H1 (cell line): Measurements from ENCODE around the gene ARHGAP6. TPM values are rescaled to one million over a fixed set of nuclear protein-coding genes. Genes with fewer than 3 reads are reported as not detected.

Experiments used
- CTCF ChIA-PET: fragments of 300-600 bp; sonication (Branson Sonifier 250); formaldehyde crosslinking; loops from one replicate; lab custom pipeline; 2021; ENCODE audit not compliant: partially characterized antibody; lab: Charles Lee
- POLR2A ChIA-PET: fragments of 300-600 bp; sonication (Branson Sonifier 250); formaldehyde crosslinking; loops from one replicate; lab custom pipeline; 2021; ENCODE audit warnings: inconsistent platforms; ENCODE audit not compliant: partially characterized antibody; lab: Charles Lee
- DNase-seq, 2 experiments: peaks; one replicate each; pipeline versions ENCODE4 v3.0.0 to v3.0.0-alpha.2; 2010 to 2022; ENCODE audit warnings: low spot score in 2 of 2, low read depth in 1 of 2, mixed read lengths in 1 of 2
- FAIRE-seq: peaks from 2 replicates; lab custom pipeline; 2011; peaks lifted over from hg19 to GRCh38; lab: Jason Lieb, UNC
- H2AFZ ChIP-seq: 2 replicates; pipeline ENCODE4 v1.8.1; 2012; ENCODE audit warnings: low read length, inconsistent platforms
- H2AK5ac ChIP-seq: 2 replicates; pipeline ENCODE4 v1.6.1; 2013; ENCODE audit warnings: low read depth, low read length
- H2BK120ac ChIP-seq: replicated peaks from 2 replicates; pipeline ENCODE3; 2013; ENCODE audit warnings: low read depth, low read length, inconsistent platforms
- H2BK12ac ChIP-seq: 2 replicates; pipeline ENCODE4 v1.6.1; 2013; ENCODE audit warnings: low read depth, low read length
- H2BK15ac ChIP-seq: 2 replicates; pipeline ENCODE4 v1.6.1; 2013; ENCODE audit warnings: low read length
- H2BK20ac ChIP-seq: 2 replicates; pipeline ENCODE4 v1.6.1; 2013; ENCODE audit warnings: low read length
- H2BK5ac ChIP-seq: 2 replicates; pipeline ENCODE4 v1.6.1; 2013; ENCODE audit warnings: low read depth, low read length
- H3K14ac ChIP-seq: 2 replicates; pipeline ENCODE4 v1.6.1; 2013; ENCODE audit warnings: inconsistent platforms; ENCODE audit not compliant: insufficient read length
- H3K18ac ChIP-seq: 2 replicates; pipeline ENCODE4 v1.6.1; 2013; ENCODE audit warnings: low read length; ENCODE audit errors: extremely low read depth
- H3K23ac ChIP-seq: 2 replicates; pipeline ENCODE4 v1.6.1; 2013; ENCODE audit warnings: inconsistent platforms; ENCODE audit not compliant: insufficient read length
- H3K23me2 ChIP-seq: 2 replicates; pipeline ENCODE4 v1.6.1; 2013; ENCODE audit warnings: low read depth, low read length
- H3K27ac ChIP-seq: 2 replicates; pipeline ENCODE4 v1.6.1; 2011; ENCODE audit warnings: low read depth, low read length, inconsistent platforms
- H3K27me3 ChIP-seq, 4 experiments: replicated peaks in 1 of 4; 1 replicate in 1 of 4; 2 replicates in 3 of 4; pipeline versions ENCODE4 v1.6.1 to v1.8.1; 2011 to 2013; ENCODE audit warnings: low read length in 3 of 4, mild to moderate bottlenecking in 3 of 4, inconsistent platforms in 2 of 4, mixed read lengths in 2 of 4, moderate library complexity in 1 of 4; ENCODE audit not compliant: control insufficient read depth in 3 of 4, insufficient read depth in 3 of 4; ENCODE audit errors: extremely low read depth in 1 of 4
- H3K36me3 ChIP-seq, 4 experiments: 2 replicates each; pipeline versions ENCODE4 v1.6.1 to v1.8.1; 2011 to 2013; ENCODE audit warnings: mild to moderate bottlenecking in 4 of 4, low read length in 3 of 4, moderate library complexity in 2 of 4, control low read depth in 1 of 4, inconsistent platforms in 1 of 4; ENCODE audit not compliant: insufficient read depth in 4 of 4, control insufficient read depth in 2 of 4
- H3K4ac ChIP-seq: replicated peaks from 2 replicates; pipeline ENCODE3; 2013; ENCODE audit warnings: low read length, low read depth, mixed read lengths, inconsistent platforms; ENCODE audit not compliant: insufficient read length
- H3K4me1 ChIP-seq, 4 experiments: replicated peaks in 1 of 4; 1 replicate in 1 of 4; 2 replicates in 3 of 4; pipeline versions ENCODE4 v1.6.1 to v1.8.1; 2011 to 2013; ENCODE audit warnings: low read length in 3 of 4, inconsistent platforms in 2 of 4, mixed read lengths in 1 of 4; ENCODE audit not compliant: insufficient read depth in 4 of 4, control insufficient read depth in 3 of 4
- H3K4me2 ChIP-seq, 2 experiments: 2 replicates each; pipeline versions ENCODE4 v1.6.1 to v1.8.1; 2011 to 2013; ENCODE audit warnings: low read depth in 2 of 2, low read length in 2 of 2, control low read depth in 1 of 2, inconsistent platforms in 1 of 2, mild to moderate bottlenecking in 1 of 2; ENCODE audit not compliant: insufficient read depth in 1 of 2
- H3K4me3 ChIP-seq, 4 experiments: fragments of 200-600, 300-600 bp in 1 of 4; sonication (generic), shearing (Covaris generic), sonication (Bioruptor Twin) in 1 of 4; 2 replicates each; pipeline versions ENCODE4 v1.5.1 to v1.8.1; 2011 to 2016; ENCODE audit warnings: low read length in 4 of 4, low read depth in 3 of 4, control low read depth in 2 of 4, inconsistent platforms in 2 of 4, mild to moderate bottlenecking in 2 of 4, mixed read lengths in 1 of 4, moderate library complexity in 1 of 4; ENCODE audit not compliant: insufficient read depth in 2 of 4; ENCODE audit errors: extremely low read depth in 1 of 4
- H3K56ac ChIP-seq: replicated peaks from 2 replicates; pipeline ENCODE3; 2013; ENCODE audit warnings: low read depth, mild to moderate bottlenecking, mixed read lengths, low read length, inconsistent platforms; ENCODE audit not compliant: insufficient read length
- H3K79me1 ChIP-seq: 2 replicates; pipeline ENCODE4 v1.6.1; 2013; ENCODE audit warnings: low read depth, low read length, control low read depth
- H3K79me2 ChIP-seq, 2 experiments: 2 replicates each; pipeline versions ENCODE4 v1.6.1 to v1.8.1; 2012 to 2013; ENCODE audit warnings: low read length in 2 of 2, mild to moderate bottlenecking in 2 of 2, inconsistent platforms in 1 of 2; ENCODE audit not compliant: insufficient read depth in 2 of 2, control insufficient read depth in 1 of 2
- H3K9ac ChIP-seq, 4 experiments: replicated peaks in 1 of 4; 1 replicate in 1 of 4; 2 replicates in 3 of 4; pipeline versions ENCODE4 v1.6.1 to v1.8.1; 2011 to 2013; ENCODE audit warnings: low read depth in 3 of 4, low read length in 3 of 4, control low read depth in 2 of 4, mild to moderate bottlenecking in 2 of 4, moderate library complexity in 2 of 4, inconsistent platforms in 1 of 4; ENCODE audit errors: extremely low read depth in 1 of 4
- H3K9me3 ChIP-seq, 2 experiments: 2 replicates each; pipeline versions ENCODE4 v1.6.1 to v1.8.1; 2012 to 2013; ENCODE audit warnings: mild to moderate bottlenecking in 2 of 2, moderate library complexity in 2 of 2, control low read depth in 1 of 2, inconsistent platforms in 1 of 2, low read depth in 1 of 2, low read length in 1 of 2, mixed read lengths in 1 of 2; ENCODE audit not compliant: insufficient read depth in 2 of 2
- H4K20me1 ChIP-seq, 2 experiments: replicated peaks in 1 of 2; 2 replicates each; pipeline versions ENCODE3 to v1.8.1; 2011 to 2013; ENCODE audit warnings: inconsistent platforms in 2 of 2, low read length in 2 of 2, mild to moderate bottlenecking in 1 of 2; ENCODE audit not compliant: insufficient read depth in 2 of 2, control insufficient read depth in 1 of 2
- H4K5ac ChIP-seq: 2 replicates; pipeline ENCODE4 v1.6.1; 2013; ENCODE audit warnings: low read length, low read depth, mixed read lengths, inconsistent platforms; ENCODE audit not compliant: insufficient read length
- H4K8ac ChIP-seq: 2 replicates; pipeline ENCODE4 v1.8.0; 2013; ENCODE audit warnings: mild to moderate bottlenecking, moderate library complexity, low read length, inconsistent platforms; ENCODE audit not compliant: insufficient read depth; ENCODE audit errors: extremely low read depth
- H4K91ac ChIP-seq: replicated peaks from 2 replicates; pipeline ENCODE3; 2013; ENCODE audit warnings: low read length, mixed read lengths, inconsistent platforms; ENCODE audit not compliant: insufficient read length
- JUN ChIP-seq: IDR thresholded peaks from 2 replicates; pipeline ENCODE4 v1.6.1; 2011; ENCODE audit warnings: low read depth, mild to moderate bottlenecking, improper control_type of control experiment, low read length
- SP1 ChIP-seq: IDR thresholded peaks from 2 replicates; pipeline ENCODE4 v1.6.1; 2011; ENCODE audit warnings: low read depth, low read length
- WGBS, 2 experiments: shearing (Covaris generic) in 1 of 2; methylation state at CpG; one replicate each; pipeline versions ENCODE4 v1.1.6 to v1.1.7; 2013 to 2015; ENCODE audit warnings: low lambda C conversion rate in 2 of 2, mixed read lengths in 2 of 2, inconsistent platforms in 1 of 2, low coverage in 1 of 2, missing lambda C conversion rate in 1 of 2; ENCODE audit not compliant: insufficient replicate concordance in 2 of 2, insufficient coverage in 1 of 2, insufficient read length in 1 of 2; ENCODE audit errors: extremely low coverage in 1 of 2, missing lambda C conversion rate in 1 of 2; 5-methylcytosine and 5-hydroxymethylcytosine counted together
- polyA plus RNA-seq, 7 experiments: library from polyadenylated mRNA; depleted of rRNA in 3 of 7; stranded (reverse) in 5 of 7; unstranded in 2 of 7; fragments of >200 nt in 5 of 7; fragments of 200-250 nt in 2 of 7; gene quantifications; 1 replicate in 5 of 7; 2 replicates in 1 of 7; 4 replicates in 1 of 7; pipeline versions ENCODE4 v1.2.1 to v1.2.3, GENCODE V29; 2011 to 2013; ENCODE audit warnings: missing spikeins in 2 of 7, mixed read lengths in 2 of 7
- total RNA-seq: library from RNA; stranded (reverse); fragmentation: NEBNext Ultra II Directional; extraction: Animal tissue kit (Norgen Biotek cat#: 25700); gene quantifications from 2 replicates; pipeline ENCODE4 v1.2.1, GENCODE V29; 2021

The ARHGAP6 gene
- total and polyA plus RNA-seq, 2 of the 8 experiments (the other 6 are each of a cell fraction or from before 2014, with no cell fraction given) = 0.35 to 0.82 TPM

- DNase-seq = no peak
- CTCF ChIA-PET = no interaction called here
- Histone ChIP-seq H2BK12ac (no peak overlapping the region), H2AFZ (no peak overlapping the region), H2BK5ac (no peak overlapping the region), H3K4me1 (no peaks in the 10 kb centered on the region; a peak in 1 of 7 replicates), H3K23ac (no peak overlapping the region), H4K91ac (no peak overlapping the region), H3K79me2 (peaks cover 0 to 22% of the 10 kb centered on the region in 2 experiments; a peak in 2 of 4 replicates), H3K56ac (no peak overlapping the region), H3K36me3 (peaks cover 0 to 1% (median 0%) of the 10 kb centered on the region in 4 experiments; a peak in 3 of 8 replicates), H3K4me3 (no peak overlapping the region), H4K5ac (no peak overlapping the region), H2AK5ac (no peak overlapping the region), H2BK15ac (no peak overlapping the region), H3K4me2 (no peak overlapping the region), H3K27ac (no peak overlapping the region), H3K14ac (no peak overlapping the region), H2BK120ac (no peak overlapping the region), H3K27me3 (no peaks in the 10 kb centered on the region), H3K9me3 (no peaks in the 10 kb centered on the region), H3K79me1 (no peaks in the 10 kb centered on the region), H4K8ac (no peak overlapping the region), H3K23me2 (peaks cover 3% of the 10 kb centered on the region; the same call in 1 of the 2 replicates), H3K18ac (no peak overlapping the region), H3K9ac (no peak overlapping the region), H2BK20ac (no peak overlapping the region), H4K20me1 (no peaks in the 10 kb centered on the region), H3K4ac (no peak overlapping the region)
- FAIRE-seq = no peak
- POLR2A ChIA-PET = no interaction called here
- 93 to 100% methylated on average over 2 to 3 of the region's 4 CpGs for WGBS, 2 experiments
- no peak for TF ChIP-seq SP1
- no peak for TF ChIP-seq JUN
These were observed 557.3 kb downstream of the ARHGAP6 start for GRCh38 chrX:11108253-11108941.
